NT2/D1 (cell line): Measurements from ENCODE around the gene ARRB1.

ENCODE experiments used
- DNase-seq: peaks from one replicate; pipeline ENCODE4 v3.0.0-alpha.2; 2011; ENCODE audit warnings: low read depth, low spot score
- H3K27me3 ChIP-seq: 2 replicates; pipeline ENCODE4 v1.6.0; 2011; ENCODE audit warnings: mild to moderate bottlenecking; ENCODE audit not compliant: insufficient read length, insufficient read depth
- H3K36me3 ChIP-seq: 2 replicates; pipeline ENCODE4 v1.6.1; 2011; ENCODE audit warnings: mild to moderate bottlenecking, low read length, mixed read lengths; ENCODE audit not compliant: insufficient read depth, insufficient read length
- H3K4me1 ChIP-seq: 2 replicates; pipeline ENCODE4 v1.5.1; 2011; ENCODE audit not compliant: insufficient read depth, insufficient read length
- H3K4me3 ChIP-seq: 2 replicates; pipeline ENCODE4 v1.5.1; 2011; ENCODE audit warnings: low read depth; ENCODE audit not compliant: insufficient read length
- H3K9ac ChIP-seq: 2 replicates; pipeline ENCODE4 v1.6.0; 2011; ENCODE audit warnings: low read depth; ENCODE audit not compliant: insufficient read length
- H3K9me3 ChIP-seq: 2 replicates; pipeline ENCODE4 v1.5.1; 2011; ENCODE audit warnings: mild to moderate bottlenecking, low read length; ENCODE audit not compliant: insufficient read depth
- SUZ12 ChIP-seq: IDR thresholded peaks from 2 replicates; pipeline ENCODE4 v1.6.1; 2011; ENCODE audit not compliant: insufficient read length, insufficient read depth; ENCODE audit errors: extremely low read depth
- YY1 ChIP-seq: IDR thresholded peaks from 2 replicates; pipeline ENCODE4 v1.6.1; 2011; ENCODE audit not compliant: insufficient read length, insufficient read depth
- ZNF274 ChIP-seq: IDR thresholded peaks from 2 replicates; pipeline ENCODE4 v1.6.1; 2011; ENCODE audit warnings: mild to moderate bottlenecking, low read depth, low read length

ARRB1 gene

GRCh38 chr11:75351541-75351790, at the start of gene ARRB1:
Gene ARRB1 (minus strand): TSS chr11:75351661. CDS start chr11:75351607, 54 bp downstream.
- Histone ChIP-seq H3K4me1 (peaks cover 22% of the 10 kb centered on the region), H3K9me3 (no peaks in the 10 kb centered on the region), H3K36me3 (peaks cover 27% of the 10 kb centered on the region), H3K27me3 (no peaks in the 10 kb centered on the region), H3K9ac (peak within 1 kb of the TSS; percentile 93), H3K4me3 (peak within 1 kb of the TSS; percentile 90)
- no peak for TF ChIP-seq YY1
- TF ChIP-seq SUZ12: no peak
- TF ChIP-seq ZNF274: no peak
- DNase-seq: no peak

DNA sequence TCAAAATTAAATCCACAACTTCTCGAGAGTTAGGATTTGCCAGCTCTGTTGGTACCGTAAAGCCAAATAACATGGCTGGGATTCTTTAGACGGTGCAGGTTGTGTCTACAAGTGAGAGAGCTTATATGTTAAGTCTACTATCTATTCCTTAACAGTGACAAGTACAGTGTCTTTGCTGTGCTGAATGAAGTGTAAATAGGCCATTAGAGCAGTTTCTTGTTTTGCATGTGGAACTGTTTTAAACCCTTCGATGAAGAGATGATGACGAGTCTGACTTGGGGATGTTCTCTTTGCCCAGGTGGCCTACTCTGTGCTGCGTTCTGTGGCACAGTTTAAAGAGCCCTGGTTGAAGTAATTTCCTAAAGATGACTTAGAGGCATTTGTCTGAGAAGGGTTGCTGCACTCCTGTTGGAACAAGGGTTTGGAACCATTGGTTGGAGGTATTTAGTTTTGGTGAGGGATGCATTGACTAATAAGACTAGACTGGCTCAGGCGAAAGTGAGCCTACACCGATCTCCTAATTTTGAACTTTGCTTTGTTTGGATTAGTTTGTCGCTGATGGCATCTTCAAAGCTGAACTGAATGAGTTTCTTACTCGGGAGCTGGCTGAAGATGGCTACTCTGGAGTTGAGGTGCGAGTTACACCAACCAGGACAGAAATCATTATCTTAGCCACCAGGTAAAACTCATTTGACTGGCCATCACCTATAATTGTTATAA, 48.8 kb upstream of the ARRB1 start:
- Histone ChIP-seq H3K9ac (peak overlapping the region; percentile 100), H3K36me3 (peaks cover 56% of the 10 kb centered on the region), H3K27me3 (no peaks in the 10 kb centered on the region), H3K4me3 (peak overlapping the region; percentile 98), H3K4me1 (peaks cover 2% of the 10 kb centered on the region), H3K9me3 (no peaks in the 10 kb centered on the region)
- TF ChIP-seq YY1 (no peak), SUZ12 (no peak), ZNF274 (no peak)
- DNase-seq: no peak

DNA sequence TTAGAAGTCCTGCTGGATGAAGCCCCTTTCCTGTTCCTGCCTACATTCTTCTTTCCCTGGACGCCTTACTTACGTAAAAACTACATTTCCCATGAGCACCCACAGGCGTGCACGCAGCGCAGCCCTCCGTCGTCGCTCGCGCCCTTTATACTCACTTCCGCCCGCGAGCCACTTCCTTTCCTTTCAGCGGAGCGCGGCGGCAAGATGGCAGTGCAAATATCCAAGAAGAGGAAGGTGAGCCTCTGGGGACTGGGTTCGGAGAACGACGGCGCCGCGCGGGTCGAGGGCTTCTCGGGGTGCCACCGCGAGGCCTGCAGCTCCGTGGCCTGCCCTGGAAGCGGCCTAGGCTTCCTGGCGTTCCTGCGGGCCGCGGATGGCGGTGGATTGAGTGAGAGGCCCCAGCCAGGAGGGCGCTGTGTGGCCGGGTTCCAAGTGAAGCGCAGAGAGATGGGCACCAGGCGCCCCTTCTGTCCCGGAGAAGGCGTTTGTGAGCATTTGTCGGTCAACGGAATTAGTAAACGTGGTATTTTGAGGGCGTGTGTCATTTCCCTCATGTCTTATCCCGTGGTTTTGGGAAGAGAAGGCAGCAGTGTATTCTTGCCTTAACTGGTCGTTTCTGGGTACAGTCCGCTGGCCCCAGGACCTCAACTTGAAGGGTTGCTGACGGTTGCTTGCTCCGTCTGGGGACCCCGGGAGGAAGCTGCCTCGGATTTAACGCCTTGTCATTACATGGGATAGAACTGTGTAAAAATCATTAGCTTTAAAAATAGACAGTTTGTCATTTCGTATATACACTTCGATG, 48.1 kb upstream of the ARRB1 start, which contains the start of gene RPS3:
Gene RPS3, plus strand, starts transcription at position 175 of the 802 bp plus-strand sequence. Its CDS starts 30 bp downstream, at position 205.
- peak; percentile 88 for DNase-seq
- TF ChIP-seq SUZ12: no peak
- TF ChIP-seq ZNF274: no peak
- TF ChIP-seq YY1: peak; percentile 56
- peak within 1 kb of the TSS; percentile 98 for H3K4me3 ChIP-seq
- H3K4me1 ChIP-seq: peaks cover 2% of the 10 kb centered on the region
- H3K27me3 ChIP-seq: no peaks in the 10 kb centered on the region
- H3K9me3 ChIP-seq: no peaks in the 10 kb centered on the region
- H3K9ac ChIP-seq: peak within 1 kb of the TSS; percentile 100
- peaks cover 49% of the 10 kb centered on the region for H3K36me3 ChIP-seq

DNA sequence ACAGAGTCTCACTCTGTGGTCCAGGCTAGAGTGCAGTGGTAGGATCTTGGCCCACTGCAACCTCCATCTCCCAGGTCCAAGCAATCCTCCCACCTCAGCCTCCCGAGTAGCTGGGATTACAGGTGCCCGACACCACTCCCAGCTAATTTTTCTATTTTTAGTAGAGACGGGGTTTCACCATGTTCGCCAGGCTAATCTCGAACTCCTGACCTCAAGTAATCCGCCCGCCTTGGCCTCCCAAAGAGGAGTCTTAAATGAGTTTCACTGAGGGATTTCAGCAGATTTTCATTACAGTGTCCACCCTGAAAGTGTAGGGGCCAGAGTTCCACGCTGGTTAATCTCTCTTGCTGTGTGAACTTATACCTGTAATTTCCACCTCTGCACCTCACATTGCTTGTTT, 47.4 kb upstream of the ARRB1 start:
- no peak for TF ChIP-seq YY1
- TF ChIP-seq ZNF274: no peak
- TF ChIP-seq SUZ12: no peak
- H3K9ac ChIP-seq: peak overlapping the region; percentile 17

DNA sequence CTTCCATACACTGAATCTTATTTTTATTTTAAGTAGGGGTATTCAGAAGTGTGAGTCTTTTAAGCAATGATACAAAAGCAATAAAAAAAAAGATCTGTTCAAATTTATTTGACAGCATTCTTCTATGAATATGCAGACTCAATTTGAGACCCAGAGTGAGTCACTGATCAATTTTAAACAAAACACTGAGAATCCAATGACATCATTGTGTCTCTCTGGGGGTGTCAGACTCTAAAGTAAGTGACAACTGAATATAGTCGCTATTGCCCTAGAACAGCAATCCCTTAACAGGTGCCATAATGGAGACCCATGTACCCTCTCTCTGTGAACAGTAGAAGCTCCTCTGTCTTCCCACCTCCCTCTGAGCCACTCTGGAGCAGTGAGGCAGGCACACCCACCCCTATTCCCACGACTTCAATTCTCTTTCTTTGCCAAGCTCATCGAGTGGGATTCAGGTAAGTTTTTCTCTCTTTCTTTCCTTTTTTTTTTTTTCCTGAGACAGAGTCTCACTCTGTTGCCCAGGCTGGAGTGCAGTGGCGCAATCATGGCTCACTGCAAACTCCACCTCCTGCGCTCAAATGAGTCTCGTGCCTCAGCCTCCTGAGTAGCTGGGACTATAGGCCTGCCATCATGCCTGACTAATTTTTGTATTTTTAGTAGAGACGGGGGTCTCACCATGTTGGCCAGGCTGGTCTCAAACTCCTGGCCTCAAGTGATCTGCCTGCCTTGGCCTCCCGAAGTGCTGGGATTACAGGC, 42.8 kb upstream of the ARRB1 start:
- TF ChIP-seq ZNF274: no peak
- no peak for TF ChIP-seq YY1
- no peak for TF ChIP-seq SUZ12
- no peaks in the 10 kb centered on the region for H3K36me3 ChIP-seq
- no peak for DNase-seq
- no peaks in the 10 kb centered on the region for H3K27me3 ChIP-seq
- H3K4me1 ChIP-seq: peaks cover 2% of the 10 kb centered on the region
- no peak overlapping the region for H3K9ac ChIP-seq
- no peaks in the 10 kb centered on the region for H3K9me3 ChIP-seq
- H3K4me3 ChIP-seq: no peak overlapping the region

More for the DNA sequence above, 47.4 kb upstream of the ARRB1 start:
- Histone ChIP-seq H3K36me3 (peaks cover 42% of the 10 kb centered on the region), H3K4me1 (peaks cover 2% of the 10 kb centered on the region), H3K9me3 (no peaks in the 10 kb centered on the region), H3K4me3 (no peak overlapping the region), H3K27me3 (no peaks in the 10 kb centered on the region)
- no peak for DNase-seq

- peaks cover 4% of the 10 kb centered on the region for H3K4me1 ChIP-seq
- no peak overlapping the region for H3K4me3 ChIP-seq
- no peaks in the 10 kb centered on the region for H3K27me3 ChIP-seq
- TF ChIP-seq SUZ12: no peak
- TF ChIP-seq ZNF274: no peak
- TF ChIP-seq YY1: no peak
- H3K36me3 ChIP-seq: no peaks in the 10 kb centered on the region
- H3K9me3 ChIP-seq: no peaks in the 10 kb centered on the region
- no peak for DNase-seq
- no peak overlapping the region for H3K9ac ChIP-seq
Observed at GRCh38 chr11:75389925-75390324, 38.5 kb upstream of the ARRB1 start.

GRCh38 chr11:75389276-75389605, 37.8 kb upstream of the ARRB1 start:
- no peaks in the 10 kb centered on the region for H3K27me3 ChIP-seq
- no peak for TF ChIP-seq SUZ12
- TF ChIP-seq YY1: no peak
- no peak for TF ChIP-seq ZNF274
- peaks cover 4% of the 10 kb centered on the region for H3K4me1 ChIP-seq
- H3K9ac ChIP-seq: no peak overlapping the region
- no peaks in the 10 kb centered on the region for H3K9me3 ChIP-seq
- no peak overlapping the region for H3K4me3 ChIP-seq
- H3K36me3 ChIP-seq: no peaks in the 10 kb centered on the region
- no peak for DNase-seq
